Dermis microvascular lymphatic vessel endothelial cell (primary cell): ENCODE measurements around the gene PHF1. TPM values are rescaled to one million over a fixed set of nuclear protein-coding genes. Genes with fewer than 3 reads are reported as not detected.
A peak's percentile ranks its signal among the peaks of the same experiment; 100 is the strongest.

Source experiments
- DNase-seq, 2 donors: peaks; one replicate each; pipeline versions ENCODE4 v3.0.0 to v3.0.0-alpha.2; 2010; ENCODE audit warnings: low read depth in 2 of 2
- total RNA-seq: library from RNA; depleted of rRNA; stranded (reverse); fragments of >200 nt; gene quantifications from 2 replicates; pipeline ENCODE4 v1.2.1, GENCODE V29; 2014

The PHF1 gene
- total RNA-seq, 1 donor from 2014 or later, result 6.5 TPM

GRCh38 chr6:33430991-33431879 is 20.4 kb downstream of the PHF1 start:
- DNase-seq, result peak in 1 of 2 donors; percentile 63

GRCh38 chr6:33431880-33432541 is 21.2 kb downstream of the PHF1 start:
- DNase-seq, result no peak

GRCh38 chr6:33432546-33432945 is 21.7 kb downstream of the PHF1 start:
- DNase-seq, result no peak

GRCh38 chr6:33433001-33433543 is 22.3 kb downstream of the PHF1 start:
- no peak for DNase-seq

GRCh38 chr6:33433544-33434191 is 22.9 kb downstream of the PHF1 start:
- no peak for DNase-seq

GRCh38 chr6:33434961-33435360 is 24.1 kb downstream of the PHF1 start:
- DNase-seq, result no peak

- no peak for DNase-seq
Observed at GRCh38 chr6:33437666-33438065, 26.9 kb downstream of the PHF1 start.

GRCh38 chr6:33438978-33439594 is 28.3 kb downstream of the PHF1 start:
- DNase-seq, result no peak

- DNase-seq, result no peak
Observed at GRCh38 chr6:33439956-33440648, 29.3 kb downstream of the PHF1 start.

GRCh38 chr6:33440649-33441309 is 30.0 kb downstream of the PHF1 start:
- DNase-seq, result no peak

- no peak for DNase-seq
Observed at GRCh38 chr6:33441457-33441856, 30.6 kb downstream of the PHF1 start.

- no peak for DNase-seq
Observed at GRCh38 chr6:33442283-33442682, 31.5 kb downstream of the PHF1 start.

GRCh38 chr6:33443025-33443424 is 32.2 kb downstream of the PHF1 start:
- DNase-seq, result no peak

GRCh38 chr6:33443619-33444504 is 33.0 kb downstream of the PHF1 start:
- DNase-seq, result no peak

GRCh38 chr6:33445119-33445603 is 34.3 kb downstream of the PHF1 start:
- DNase-seq, result no peak

GRCh38 chr6:33446356-33446755 is 35.5 kb downstream of the PHF1 start:
- DNase-seq, result no peak

- DNase-seq, result no peak
Observed at GRCh38 chr6:33450434-33450833, 39.6 kb downstream of the PHF1 start.

GRCh38 chr6:33451606-33452005 is 40.8 kb downstream of the PHF1 start:
- no peak for DNase-seq

GRCh38 chr6:33452496-33452895 is 41.7 kb downstream of the PHF1 start:
- DNase-seq, result no peak
